AG09319 (cell line): ENCODE data around the gene DTX3.
"Not testable (repeated sequence)": the region's sequence is repeated elsewhere in the genome, so short reads cannot be mapped to it uniquely, and the experiment has no call there.

Source experiments
- DNase-seq: peaks from one replicate; pipeline ENCODE4 v3.0.0-alpha.2; 2010; ENCODE audit warnings: low read depth; ENCODE audit errors: extremely low read depth
- CTCF ChIP-seq: IDR thresholded peaks from 2 replicates; pipeline ENCODE4 v1.5.1; 2011; ENCODE audit warnings: low read depth, mild to moderate bottlenecking, inconsistent platforms, low read length, moderate library complexity

The DTX3 gene

GRCh38 chr12:57584050-57584449, 20.6 kb upstream of the DTX3 start:
- TF ChIP-seq CTCF: no peak
- DNase-seq: no peak

- no peak for TF ChIP-seq CTCF
- DNase-seq: no peak
Measured at GRCh38 chr12:57584690-57585089, 19.9 kb upstream of the DTX3 start.

- DNase-seq: no peak
- no peak for TF ChIP-seq CTCF
Measured at GRCh38 chr12:57585156-57585555, 19.5 kb upstream of the DTX3 start.

GRCh38 chr12:57586128-57586527, 18.5 kb upstream of the DTX3 start:
- no peak for TF ChIP-seq CTCF

GRCh38 chr12:57586832-57587429, 17.7 kb upstream of the DTX3 start:
- DNase-seq: no peak
- no peak for TF ChIP-seq CTCF

More at GRCh38 chr12:57586128-57586527, 18.5 kb upstream of the DTX3 start:
- DNase-seq: no peak

- DNase-seq: not testable (repeated sequence)
Measured at GRCh38 chr12:57588951-57589610, 15.5 kb upstream of the DTX3 start.

GRCh38 chr12:57590479-57590863, 14.2 kb upstream of the DTX3 start:
- no peak for TF ChIP-seq CTCF
- DNase-seq: no peak
